GM13976 (cell line): Measurements from ENCODE around the gene PES1.
"Not testable (repeated sequence)": the region's sequence is repeated elsewhere in the genome, so short reads cannot be mapped to it uniquely, and the experiment has no call there.

Source experiments
- DNase-seq: peaks from one replicate; pipeline ENCODE4 v3.0.0; 2012; ENCODE audit warnings: low spot score
- CTCF ChIP-seq: IDR thresholded peaks from 2 replicates; pipeline ENCODE4 v1.5.1; 2012; ENCODE audit warnings: borderline replicate concordance, mild to moderate bottlenecking; ENCODE audit not compliant: insufficient read depth; ENCODE audit errors: extremely low read depth, missing control alignments, control extremely low read depth
- in situ Hi-C: fragments of 300-500 bp; cut with MboI; formaldehyde crosslinking; loops from one replicate; pipeline ENCODE4 v1.12.0; 2022; ENCODE audit warnings: low sequenced_read_pairs, mixed read lengths, inconsistent platforms; ENCODE audit not compliant: unreplicated experiment

Gene PES1

GRCh38 chr22:30603801-30604200 lies 12.1 kb upstream of the PES1 start:
- TF ChIP-seq CTCF = no peak
- in situ Hi-C loops = no loop called here
- DNase-seq = no peak

- peak; percentile 33 for TF ChIP-seq CTCF
- in situ Hi-C loops = no loop called here
- DNase-seq = no peak
Measured at GRCh38 chr22:30602049-30602448, 10.3 kb upstream of the PES1 start.

- DNase-seq = no peak
- no peak for TF ChIP-seq CTCF
- in situ Hi-C loops = no loop called here
Measured at GRCh38 chr22:30601464-30601863, 9.8 kb upstream of the PES1 start.

- in situ Hi-C loops = no loop called here
- no peak for DNase-seq
- no peak for TF ChIP-seq CTCF
Measured at GRCh38 chr22:30600921-30601320, 9.2 kb upstream of the PES1 start.

- in situ Hi-C loops = no loop called here
- DNase-seq = no peak
- no peak for TF ChIP-seq CTCF
Measured at GRCh38 chr22:30598986-30599385, 7.3 kb upstream of the PES1 start.

- no peak for TF ChIP-seq CTCF
- in situ Hi-C loops = no loop called here
- no peak for DNase-seq
Measured at GRCh38 chr22:30596886-30597285, 5.2 kb upstream of the PES1 start.

GRCh38 chr22:30596199-30596598 lies 4.5 kb upstream of the PES1 start:
- in situ Hi-C loops = no loop called here
- no peak for TF ChIP-seq CTCF
- DNase-seq = no peak

- DNase-seq, in situ Hi-C loops: not testable (repeated sequence)
Measured at GRCh38 chr22:30592360-30592713, 627 bp upstream of the PES1 start.
